Osteocyte (in vitro differentiated cells): ENCODE results near the gene AGAP2. TPM values are rescaled to one million over a fixed set of nuclear protein-coding genes. Genes with fewer than 3 reads are reported as not detected.

Source experiments
- DNase-seq: peaks from one replicate; pipeline ENCODE4 v3.0.0; 2021; ENCODE audit warnings: mixed read lengths; ENCODE audit not compliant: unreplicated experiment; ENCODE audit errors: extremely low spot score
- H3K27ac Mint-ChIP-seq: one replicate; pipeline ENCODE4 v1.8.0; 2021; ENCODE audit warnings: mild to moderate bottlenecking, mixed read lengths; ENCODE audit not compliant: unreplicated experiment
- H3K27me3 Mint-ChIP-seq: one replicate; pipeline ENCODE4 v1.8.0; 2021; ENCODE audit warnings: mixed read lengths; ENCODE audit not compliant: unreplicated experiment
- H3K36me3 Mint-ChIP-seq: one replicate; pipeline ENCODE4 v1.8.0; 2021; ENCODE audit warnings: mixed read lengths; ENCODE audit not compliant: unreplicated experiment
- H3K4me1 Mint-ChIP-seq: one replicate; pipeline ENCODE4 v1.8.0; 2021; ENCODE audit warnings: mixed read lengths; ENCODE audit not compliant: unreplicated experiment
- H3K4me3 Mint-ChIP-seq: one replicate; pipeline ENCODE4 v1.8.0; 2021; ENCODE audit warnings: mild to moderate bottlenecking, moderate library complexity, mixed read lengths; ENCODE audit not compliant: unreplicated experiment
- H3K9me3 Mint-ChIP-seq: one replicate; pipeline ENCODE4 v1.8.0; 2021; ENCODE audit warnings: mixed read lengths; ENCODE audit not compliant: unreplicated experiment
- total RNA-seq: library from RNA; stranded (reverse); gene quantifications from 2 replicates; pipeline ENCODE4 v1.2.1, GENCODE V29; 2021
- TF ChIP-seq, protein P1 (sequence below): fragments of 200-600 bp; sonication (generic); IDR thresholded peaks from 2 replicates; pipeline ENCODE4 v1.5.0; 2021; ENCODE audit warnings: antibody characterized with exemption, mild to moderate bottlenecking, moderate library complexity

The AGAP2 gene
- total RNA-seq, 1 donor from 2014 or later = 2.6 TPM

- Mint-ChIP-seq H3K4me3 (no peak overlapping the region), H3K4me1 (peaks cover 26% of the 10 kb centered on the region), H3K27me3 (peaks cover 60% of the 10 kb centered on the region), H3K9me3 (no peaks in the 10 kb centered on the region), H3K36me3 (no peaks in the 10 kb centered on the region), H3K27ac (no peak overlapping the region)
- no peak for DNase-seq
- TF ChIP-seq, protein P1, sequence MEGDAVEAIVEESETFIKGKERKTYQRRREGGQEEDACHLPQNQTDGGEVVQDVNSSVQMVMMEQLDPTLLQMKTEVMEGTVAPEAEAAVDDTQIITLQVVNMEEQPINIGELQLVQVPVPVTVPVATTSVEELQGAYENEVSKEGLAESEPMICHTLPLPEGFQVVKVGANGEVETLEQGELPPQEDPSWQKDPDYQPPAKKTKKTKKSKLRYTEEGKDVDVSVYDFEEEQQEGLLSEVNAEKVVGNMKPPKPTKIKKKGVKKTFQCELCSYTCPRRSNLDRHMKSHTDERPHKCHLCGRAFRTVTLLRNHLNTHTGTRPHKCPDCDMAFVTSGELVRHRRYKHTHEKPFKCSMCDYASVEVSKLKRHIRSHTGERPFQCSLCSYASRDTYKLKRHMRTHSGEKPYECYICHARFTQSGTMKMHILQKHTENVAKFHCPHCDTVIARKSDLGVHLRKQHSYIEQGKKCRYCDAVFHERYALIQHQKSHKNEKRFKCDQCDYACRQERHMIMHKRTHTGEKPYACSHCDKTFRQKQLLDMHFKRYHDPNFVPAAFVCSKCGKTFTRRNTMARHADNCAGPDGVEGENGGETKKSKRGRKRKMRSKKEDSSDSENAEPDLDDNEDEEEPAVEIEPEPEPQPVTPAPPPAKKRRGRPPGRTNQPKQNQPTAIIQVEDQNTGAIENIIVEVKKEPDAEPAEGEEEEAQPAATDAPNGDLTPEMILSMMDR = no peak
These were observed 4.0 kb downstream of the AGAP2 start for GRCh38 chr12:57734591-57734990.

DNA sequence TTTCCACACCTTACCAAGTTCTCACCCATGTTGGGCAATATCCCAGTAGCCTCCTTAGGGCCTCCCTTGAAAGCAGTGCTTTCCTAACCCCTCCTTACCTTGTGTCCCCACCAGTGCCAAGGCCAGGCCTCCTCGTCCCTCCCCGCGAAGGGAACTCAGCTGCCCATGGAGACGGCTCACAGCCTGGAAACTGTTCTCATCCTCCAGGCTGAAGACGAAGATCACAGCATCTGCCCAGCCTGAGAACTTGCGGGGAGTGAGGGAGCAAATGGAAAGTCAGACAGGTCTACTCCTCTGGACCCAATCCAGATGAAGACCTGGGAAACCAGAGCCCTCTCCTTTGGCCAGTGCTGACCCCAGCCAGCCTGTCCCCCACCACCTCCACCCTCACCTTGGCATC, 4.6 kb downstream of the AGAP2 start:
- H3K4me1 Mint-ChIP-seq = peaks cover 21% of the 10 kb centered on the region
- no peak for DNase-seq
- H3K27me3 Mint-ChIP-seq = peaks cover 53% of the 10 kb centered on the region
- H3K36me3 Mint-ChIP-seq = no peaks in the 10 kb centered on the region
- TF ChIP-seq, protein P1 = no peak
- no peak overlapping the region for H3K4me3 Mint-ChIP-seq
- no peak overlapping the region for H3K27ac Mint-ChIP-seq
- H3K9me3 Mint-ChIP-seq = no peaks in the 10 kb centered on the region

GRCh38 chr12:57732726-57733593, 5.6 kb downstream of the AGAP2 start:
- TF ChIP-seq, protein P1 = no peak
- H3K4me3 Mint-ChIP-seq = no peak overlapping the region
- H3K27ac Mint-ChIP-seq = no peak overlapping the region
- no peaks in the 10 kb centered on the region for H3K36me3 Mint-ChIP-seq
- DNase-seq = no peak
- peaks cover 56% of the 10 kb centered on the region for H3K27me3 Mint-ChIP-seq
- H3K9me3 Mint-ChIP-seq = no peaks in the 10 kb centered on the region
- peaks cover 20% of the 10 kb centered on the region for H3K4me1 Mint-ChIP-seq

GRCh38 chr12:57732270-57732669, 6.3 kb downstream of the AGAP2 start:
- no peaks in the 10 kb centered on the region for H3K9me3 Mint-ChIP-seq
- no peak overlapping the region for H3K27ac Mint-ChIP-seq
- TF ChIP-seq, protein P1 = no peak
- H3K27me3 Mint-ChIP-seq = peaks cover 56% of the 10 kb centered on the region
- H3K4me1 Mint-ChIP-seq = peaks cover 20% of the 10 kb centered on the region
- no peak for DNase-seq
- H3K4me3 Mint-ChIP-seq = no peak overlapping the region
- no peaks in the 10 kb centered on the region for H3K36me3 Mint-ChIP-seq

DNA sequence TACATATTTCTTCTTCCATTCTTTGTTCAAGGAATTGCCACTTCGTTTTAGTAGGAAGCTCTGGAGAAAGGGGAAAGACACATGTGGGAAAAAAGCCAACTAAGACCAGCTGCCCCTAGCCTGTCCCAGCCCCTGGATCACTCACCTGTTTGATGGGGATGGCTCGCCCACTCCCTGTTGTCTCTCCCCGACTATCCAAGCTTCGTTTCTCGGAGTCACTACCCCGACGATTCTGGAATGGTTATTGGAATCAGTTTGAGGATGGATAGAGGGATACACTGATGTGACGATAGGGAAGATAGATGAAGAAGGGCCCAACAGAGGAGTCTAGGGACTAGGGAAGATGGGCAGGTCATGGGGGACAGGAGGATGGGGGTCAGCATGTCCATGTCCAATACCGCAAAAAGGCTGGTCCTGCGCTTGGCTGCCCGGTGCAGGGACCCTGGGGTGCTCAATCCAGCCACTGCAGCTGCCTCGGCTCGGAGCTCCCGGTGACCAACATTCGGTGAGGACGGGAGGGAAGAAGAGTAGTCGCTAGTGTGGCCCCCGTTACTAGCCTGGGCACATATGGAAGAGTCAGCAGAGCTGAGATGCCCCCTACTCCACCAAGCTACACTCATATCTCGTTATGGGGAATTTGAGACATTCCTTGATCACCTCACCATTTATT, 7.0 kb downstream of the AGAP2 start:
- Mint-ChIP-seq H3K9me3 (no peaks in the 10 kb centered on the region), H3K36me3 (no peaks in the 10 kb centered on the region), H3K4me3 (no peak overlapping the region), H3K4me1 (peaks cover 17% of the 10 kb centered on the region), H3K27ac (no peak overlapping the region), H3K27me3 (peaks cover 50% of the 10 kb centered on the region)
- no peak for DNase-seq
- TF ChIP-seq, protein P1 = no peak
